PFSK-1 (cell line): ENCODE measurements around the gene SMYD1.

Experiments
- FOXP2 ChIP-seq: optimal IDR thresholded peaks from 2 replicates; pipeline ENCODE3; 2011; ENCODE audit warnings: borderline replicate concordance, control low read depth, inconsistent platforms; ENCODE audit not compliant: insufficient read depth; ENCODE audit errors: extremely low read length, extremely low read depth
- POLR2AphosphoS5 ChIP-seq: IDR thresholded peaks from 2 replicates; pipeline ENCODE4 v1.6.1; 2012; ENCODE audit warnings: low read depth, mild to moderate bottlenecking, control low read depth, low read length, moderate library complexity
- SIN3A ChIP-seq: IDR thresholded peaks from 2 replicates; pipeline ENCODE4 v1.6.1; 2012; ENCODE audit warnings: mild to moderate bottlenecking, low read length, moderate library complexity, borderline replicate concordance; ENCODE audit not compliant: insufficient read depth
- TAF1 ChIP-seq: IDR thresholded peaks from 2 replicates; pipeline ENCODE4 v1.6.1; 2012; ENCODE audit warnings: low read length, control low read depth, borderline replicate concordance; ENCODE audit not compliant: insufficient read depth
- TF ChIP-seq, protein P1 (sequence below), 2 experiments: IDR thresholded peaks; 2 replicates each; pipeline versions ENCODE4 v1.6.1 to v1.8.0; 2011 to 2012; ENCODE audit warnings: low read depth in 2 of 2, low read length in 2 of 2, control low read depth in 1 of 2, inconsistent platforms in 1 of 2, mild to moderate bottlenecking in 1 of 2, moderate library complexity in 1 of 2; ENCODE audit not compliant: insufficient read depth in 1 of 2

DNA sequence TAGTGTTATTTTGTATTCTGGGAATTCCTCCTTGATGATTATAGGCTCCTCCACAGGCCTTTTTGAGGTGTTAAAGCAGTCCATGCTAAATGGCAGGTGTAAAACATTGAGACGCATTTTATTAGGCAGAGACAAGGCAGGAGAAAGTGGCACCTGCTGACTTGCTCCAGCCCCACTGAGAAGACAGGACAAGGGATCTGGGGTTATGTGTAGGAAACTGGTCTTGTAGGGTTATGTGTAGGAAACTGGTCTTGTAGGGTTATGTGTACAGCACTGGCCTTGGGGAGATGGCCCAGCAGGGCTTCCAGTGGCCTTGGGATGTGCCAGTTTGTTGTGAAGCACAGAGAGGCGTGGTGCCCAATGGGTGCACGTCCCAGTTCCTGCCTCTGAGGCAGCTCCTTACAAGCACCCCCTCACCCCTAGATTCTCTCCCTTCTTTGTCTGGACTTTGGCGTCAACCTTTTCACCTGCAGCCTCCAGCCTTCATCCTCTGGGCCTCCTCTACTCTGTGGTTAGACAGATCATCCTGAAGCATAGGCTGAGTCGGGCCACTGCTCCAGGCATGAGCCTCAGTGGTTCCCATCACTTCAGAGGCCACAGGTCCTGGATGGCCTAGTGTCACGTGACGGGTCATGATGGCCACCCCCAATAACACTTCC, 61.2 kb downstream of the SMYD1 start:
- TF ChIP-seq POLR2AphosphoS5 = no peak
- no peak for TF ChIP-seq TAF1
- no peak for TF ChIP-seq SIN3A
- no peak for TF ChIP-seq FOXP2
- TF ChIP-seq, protein P1, sequence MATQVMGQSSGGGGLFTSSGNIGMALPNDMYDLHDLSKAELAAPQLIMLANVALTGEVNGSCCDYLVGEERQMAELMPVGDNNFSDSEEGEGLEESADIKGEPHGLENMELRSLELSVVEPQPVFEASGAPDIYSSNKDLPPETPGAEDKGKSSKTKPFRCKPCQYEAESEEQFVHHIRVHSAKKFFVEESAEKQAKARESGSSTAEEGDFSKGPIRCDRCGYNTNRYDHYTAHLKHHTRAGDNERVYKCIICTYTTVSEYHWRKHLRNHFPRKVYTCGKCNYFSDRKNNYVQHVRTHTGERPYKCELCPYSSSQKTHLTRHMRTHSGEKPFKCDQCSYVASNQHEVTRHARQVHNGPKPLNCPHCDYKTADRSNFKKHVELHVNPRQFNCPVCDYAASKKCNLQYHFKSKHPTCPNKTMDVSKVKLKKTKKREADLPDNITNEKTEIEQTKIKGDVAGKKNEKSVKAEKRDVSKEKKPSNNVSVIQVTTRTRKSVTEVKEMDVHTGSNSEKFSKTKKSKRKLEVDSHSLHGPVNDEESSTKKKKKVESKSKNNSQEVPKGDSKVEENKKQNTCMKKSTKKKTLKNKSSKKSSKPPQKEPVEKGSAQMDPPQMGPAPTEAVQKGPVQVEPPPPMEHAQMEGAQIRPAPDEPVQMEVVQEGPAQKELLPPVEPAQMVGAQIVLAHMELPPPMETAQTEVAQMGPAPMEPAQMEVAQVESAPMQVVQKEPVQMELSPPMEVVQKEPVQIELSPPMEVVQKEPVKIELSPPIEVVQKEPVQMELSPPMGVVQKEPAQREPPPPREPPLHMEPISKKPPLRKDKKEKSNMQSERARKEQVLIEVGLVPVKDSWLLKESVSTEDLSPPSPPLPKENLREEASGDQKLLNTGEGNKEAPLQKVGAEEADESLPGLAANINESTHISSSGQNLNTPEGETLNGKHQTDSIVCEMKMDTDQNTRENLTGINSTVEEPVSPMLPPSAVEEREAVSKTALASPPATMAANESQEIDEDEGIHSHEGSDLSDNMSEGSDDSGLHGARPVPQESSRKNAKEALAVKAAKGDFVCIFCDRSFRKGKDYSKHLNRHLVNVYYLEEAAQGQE (IDR thresholded peaks at IDR 0.05; ENCODE audit: insufficient read depth in 1 of 2, low read depth in 2 of 2, low read length in 2 of 2) = no peak
